ENCODE measurements around the gene CBX8. TPM values are rescaled to one million over a fixed set of nuclear protein-coding genes. Genes with fewer than 3 reads are reported as not detected.

CBX8 gene
- total RNA-seq, result 7.5 TPM
- long read RNA-seq, transcript CBX8-201 (5 exons, 3,791 nt), result major isoform, 5 of 5 reads
- long read RNA-seq, partial matches to known transcripts, result 0 of 5 reads
- long read RNA-seq, other reads (novel, unspliced or antisense), result 0 of 5 reads

DNA sequence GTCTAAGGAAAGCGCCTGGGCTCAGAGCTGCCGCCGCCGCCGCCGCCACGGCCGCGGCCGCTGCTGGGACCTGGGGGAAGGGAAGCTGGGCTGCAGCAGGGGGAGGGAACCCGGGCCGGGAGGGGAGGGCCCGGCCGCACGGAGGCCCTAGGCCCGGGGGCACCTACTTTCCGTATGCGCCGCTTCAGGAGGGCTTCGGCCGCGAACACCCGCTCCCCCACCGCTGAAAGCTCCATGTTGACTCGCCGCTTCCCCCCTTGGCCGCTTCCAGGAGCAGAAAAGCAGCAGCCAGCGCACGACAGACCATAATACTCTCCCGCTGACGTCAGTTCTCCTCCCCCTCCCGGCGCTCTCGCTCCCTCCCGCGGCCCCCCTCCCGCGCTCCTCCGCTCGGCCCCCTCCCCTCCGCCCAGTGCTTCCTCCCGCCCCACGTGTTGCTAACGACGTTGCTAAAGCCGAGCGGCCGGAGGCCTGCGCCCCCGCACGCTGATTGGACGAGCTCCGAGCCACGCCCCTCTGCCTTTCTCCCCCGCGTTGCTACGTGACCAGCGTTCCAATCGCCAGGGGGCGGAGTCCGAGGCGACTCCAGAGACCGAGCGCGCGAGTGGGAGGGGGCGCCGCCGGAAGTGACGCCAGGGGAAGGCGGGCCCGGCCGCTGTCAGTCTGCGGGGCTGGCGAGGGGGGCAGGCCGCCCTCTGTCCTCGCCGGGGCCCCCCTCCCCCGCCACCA lies at the start of gene CBX8:
CBX8 (minus strand) TSS at position 315 of the 729 bp plus-strand sequence; CDS start at position 236, 79 bp downstream.
- DNase-seq (ENCODE audit: low spot score), result peak; percentile 100

DNA sequence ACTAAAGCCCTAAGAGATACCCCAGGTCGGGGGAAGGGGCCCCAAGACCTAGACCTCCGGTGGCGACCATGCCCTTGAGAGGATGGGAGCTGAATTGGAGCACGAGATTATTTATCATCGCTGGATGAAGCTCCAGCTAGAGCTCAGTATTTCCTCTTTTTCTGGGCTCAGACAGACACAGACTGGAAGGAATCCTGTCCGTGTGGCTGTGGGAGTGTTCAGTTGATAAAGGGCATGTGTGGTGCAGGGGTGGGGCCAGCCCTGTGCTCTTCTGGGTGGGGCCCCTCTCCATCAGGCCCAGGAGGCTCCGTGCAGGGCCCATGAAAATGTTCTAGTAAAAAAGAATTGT lies 48.7 kb upstream of the CBX8 start:
- DNase-seq (ENCODE audit: low spot score), result no peak

DNA sequence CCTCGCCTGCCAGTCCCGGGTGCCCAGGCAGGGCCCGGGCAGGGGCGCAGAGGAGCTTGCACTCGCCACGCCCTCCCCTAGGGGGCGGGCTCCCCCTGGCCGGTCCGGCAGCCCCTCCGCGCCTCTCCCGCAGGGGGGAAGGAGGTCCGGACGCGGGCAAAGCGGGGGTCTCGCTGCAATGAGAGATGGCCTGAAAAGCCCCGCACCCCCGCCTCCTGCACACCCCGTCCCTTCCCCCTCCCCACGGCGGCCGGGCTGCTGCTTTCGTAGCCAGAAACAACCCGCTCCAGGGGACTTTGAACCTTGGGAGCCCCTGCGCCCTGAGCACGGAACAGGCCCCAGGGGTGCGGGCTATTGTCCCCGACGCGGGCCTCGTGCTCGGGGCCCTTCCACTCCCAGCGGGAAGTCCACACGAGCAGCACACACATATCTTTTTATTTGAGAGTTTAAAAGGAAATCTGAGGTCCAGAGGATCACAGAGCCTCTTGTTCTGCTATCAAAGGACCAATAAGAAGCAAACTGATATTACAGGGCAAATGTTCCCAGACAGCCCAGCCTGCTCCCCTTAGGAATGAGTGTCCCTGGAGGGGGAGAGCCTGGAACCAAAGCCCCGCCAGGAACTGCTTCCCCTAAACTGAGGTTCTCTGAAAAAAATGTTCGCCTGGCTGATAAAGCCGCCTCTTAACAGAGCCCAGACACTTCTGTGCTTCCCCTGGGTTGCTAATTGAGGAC lies 48.2 kb upstream of the CBX8 start:
- DNase-seq (ENCODE audit: low spot score), result no peak

DNA sequence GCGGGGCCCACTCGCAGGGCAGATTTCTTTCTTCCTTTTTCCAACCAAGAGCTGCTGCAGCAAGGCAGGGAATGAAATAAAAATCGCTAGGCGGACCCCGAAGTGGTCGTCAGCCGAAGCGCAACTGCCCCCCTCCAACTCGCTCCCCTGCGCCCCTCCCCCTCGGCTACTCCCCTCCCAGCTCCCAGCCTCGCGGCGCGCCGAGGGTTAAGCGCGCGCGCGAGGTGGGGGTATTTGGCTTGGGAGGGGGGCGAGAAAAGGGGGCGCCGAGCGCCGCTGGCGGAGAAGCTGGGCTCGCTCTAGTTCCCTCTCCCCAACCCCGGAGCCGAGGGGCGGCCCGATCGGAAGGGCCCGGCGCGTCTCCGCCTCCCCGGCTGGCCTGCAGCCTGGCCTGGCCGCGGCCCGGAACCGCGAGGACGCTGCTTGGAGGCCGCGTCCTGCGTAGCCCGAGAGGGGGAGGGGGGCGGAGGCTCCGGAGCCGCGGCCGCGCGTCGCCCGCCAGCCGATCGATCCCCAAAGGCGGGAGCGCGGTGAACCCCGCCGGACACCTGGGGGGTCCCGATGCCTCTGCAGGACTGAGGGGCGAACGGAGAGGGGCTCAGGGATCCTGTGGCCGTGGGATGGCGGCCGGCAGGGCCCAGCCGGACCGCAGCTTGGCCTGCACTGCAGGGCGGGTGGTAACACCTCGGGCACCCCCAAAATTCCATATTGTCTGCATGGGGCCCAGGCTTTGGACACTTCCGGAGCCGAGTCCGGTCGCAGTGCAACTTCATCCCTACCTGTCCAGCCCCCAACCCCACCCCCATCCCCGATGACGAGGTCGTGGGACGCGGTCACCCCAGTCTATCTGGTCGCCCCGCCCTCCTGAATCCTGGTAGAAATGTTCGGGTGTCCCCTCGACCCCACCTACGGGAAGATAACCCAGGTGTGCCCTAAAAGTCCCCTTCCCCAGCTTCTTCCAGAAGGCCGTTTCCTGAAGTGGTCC lies 47.2 kb upstream of the CBX8 start:
- no peak for DNase-seq (ENCODE audit: low spot score)

DNA sequence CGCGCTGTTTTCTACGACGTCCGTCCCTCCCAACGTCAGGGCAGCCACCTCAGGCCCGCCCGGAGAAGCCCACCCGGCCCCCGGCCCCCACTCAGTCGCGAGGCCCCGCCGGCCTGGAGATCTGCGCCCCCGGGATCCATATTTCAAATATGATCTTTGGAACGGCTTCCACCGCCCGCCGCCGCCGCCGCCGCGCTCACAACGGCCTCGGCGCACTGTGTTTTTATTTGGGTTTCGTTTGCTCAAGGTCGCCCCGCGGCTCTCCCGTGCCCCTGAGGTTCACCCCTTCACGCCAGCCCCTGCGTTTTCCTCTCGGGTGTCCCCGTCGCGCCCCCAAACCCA lies 46.6 kb upstream of the CBX8 start:
- DNase-seq (ENCODE audit: low spot score), result no peak

DNA sequence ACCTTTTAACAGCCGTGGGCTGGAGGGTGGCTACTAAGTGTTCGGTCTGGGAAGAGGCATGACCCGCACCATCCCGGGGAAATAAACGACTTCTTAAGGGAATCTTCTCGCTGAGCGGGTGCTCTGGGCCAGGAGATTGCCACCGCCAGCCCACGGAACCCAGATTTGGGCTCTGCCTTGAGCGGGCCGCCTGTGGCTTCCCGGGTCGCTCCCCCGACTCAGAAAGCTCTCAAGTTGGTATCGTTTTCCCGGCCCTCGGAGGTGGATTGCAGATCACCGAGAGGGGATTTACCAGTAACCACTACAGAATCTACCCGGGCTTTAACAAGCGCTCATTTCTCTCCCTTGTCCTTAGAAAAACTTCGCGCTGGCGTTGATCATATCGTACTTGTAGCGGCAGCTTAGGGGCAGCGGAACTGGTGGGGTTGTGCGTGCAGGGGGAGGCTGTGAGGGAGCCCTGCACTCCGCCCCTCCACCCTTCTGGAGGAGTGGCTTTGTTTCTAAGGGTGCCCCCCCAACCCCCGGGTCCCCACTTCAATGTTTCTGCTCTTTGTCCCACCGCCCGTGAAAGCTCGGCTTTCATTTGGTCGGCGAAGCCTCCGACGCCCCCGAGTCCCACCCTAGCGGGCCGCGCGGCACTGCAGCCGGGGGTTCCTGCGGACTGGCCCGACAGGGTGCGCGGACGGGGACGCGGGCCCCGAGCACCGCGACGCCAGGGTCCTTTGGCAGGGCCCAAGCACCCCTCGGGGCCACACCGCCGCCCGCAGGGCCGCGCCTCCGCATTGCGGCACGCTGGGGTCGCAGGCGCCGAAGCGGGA lies 46.0 kb upstream of the CBX8 start:
- no peak for DNase-seq (ENCODE audit: low spot score)

DNA sequence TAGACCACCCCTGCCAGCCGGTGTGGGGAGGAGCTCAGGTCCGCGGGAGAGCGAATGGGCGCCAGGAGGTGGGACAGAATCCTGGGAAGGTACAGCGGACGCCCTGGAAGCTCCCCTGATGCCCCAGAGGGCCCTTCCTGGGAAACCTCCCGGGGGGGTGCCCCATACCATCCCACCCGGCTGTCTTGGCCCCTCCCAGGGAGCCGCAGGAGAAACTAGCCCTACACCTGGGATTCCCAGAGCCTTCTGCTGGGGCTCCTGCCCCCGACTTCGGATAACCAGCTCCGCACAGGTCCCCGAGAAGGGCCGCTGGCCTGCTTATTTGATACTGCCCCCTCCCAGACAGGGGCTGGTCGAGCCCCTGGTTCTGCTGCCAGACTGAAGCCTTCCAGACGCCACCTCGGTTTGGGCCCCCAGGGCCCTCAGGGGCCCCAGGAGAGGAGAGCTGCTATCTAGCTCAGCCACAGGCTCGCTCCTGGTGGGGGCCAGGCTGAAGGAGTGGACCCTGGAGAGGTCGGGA lies 45.3 kb upstream of the CBX8 start:
- no peak for DNase-seq (ENCODE audit: low spot score)

DNA sequence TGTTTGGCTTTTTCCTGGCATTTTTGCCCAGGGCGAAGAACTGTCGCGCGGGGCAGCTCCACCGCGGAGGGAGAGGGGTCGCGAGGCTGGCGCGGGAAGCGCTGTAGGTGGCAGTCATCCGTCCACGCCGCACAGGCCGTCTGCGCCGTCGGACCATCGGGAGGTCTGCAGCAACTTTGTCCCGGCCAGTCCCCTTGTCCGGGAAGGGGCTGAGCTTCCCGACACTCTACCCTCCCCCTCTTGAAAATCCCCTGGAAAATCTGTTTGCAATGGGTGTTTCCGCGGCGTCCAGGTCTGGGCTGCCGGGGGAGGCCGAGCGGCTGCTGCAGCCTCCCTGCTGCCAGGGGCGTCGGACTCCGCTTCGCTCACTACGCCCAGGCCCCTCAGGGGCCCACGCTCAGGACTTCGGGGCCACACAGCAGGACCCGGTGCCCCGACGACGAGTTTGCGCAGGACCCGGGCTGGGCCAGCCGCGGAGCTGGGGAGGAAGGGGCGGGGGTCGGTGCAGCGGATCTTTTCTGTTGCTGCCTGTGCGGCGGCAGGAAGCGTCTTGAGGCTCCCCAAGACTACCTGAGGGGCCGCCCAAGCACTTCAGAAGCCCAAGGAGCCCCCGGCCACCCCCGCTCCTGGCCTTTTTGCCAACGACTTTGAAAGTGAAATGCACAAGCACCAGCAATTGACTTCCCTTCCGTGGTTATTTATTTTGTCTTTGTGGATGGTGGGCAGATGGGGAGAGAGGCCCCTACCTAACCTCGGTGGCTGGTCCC lies 44.7 kb upstream of the CBX8 start:
- no peak for DNase-seq (ENCODE audit: low spot score)

DNA sequence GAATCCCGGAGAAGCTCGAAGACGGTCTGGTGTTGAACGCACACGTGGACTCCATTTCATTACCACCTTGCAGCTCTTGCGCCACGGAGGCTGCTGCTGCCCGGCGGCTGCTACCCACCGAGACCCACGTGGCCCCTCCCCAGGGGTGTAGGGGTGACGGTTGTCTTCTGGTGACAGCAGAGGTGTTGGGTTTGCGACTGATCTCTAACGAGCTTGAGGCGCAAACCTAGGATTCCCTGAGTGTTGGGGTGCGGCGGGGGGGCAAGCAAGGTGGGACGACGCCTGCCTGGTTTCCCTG lies 44.1 kb upstream of the CBX8 start:
- DNase-seq (ENCODE audit: low spot score), result no peak

DNA sequence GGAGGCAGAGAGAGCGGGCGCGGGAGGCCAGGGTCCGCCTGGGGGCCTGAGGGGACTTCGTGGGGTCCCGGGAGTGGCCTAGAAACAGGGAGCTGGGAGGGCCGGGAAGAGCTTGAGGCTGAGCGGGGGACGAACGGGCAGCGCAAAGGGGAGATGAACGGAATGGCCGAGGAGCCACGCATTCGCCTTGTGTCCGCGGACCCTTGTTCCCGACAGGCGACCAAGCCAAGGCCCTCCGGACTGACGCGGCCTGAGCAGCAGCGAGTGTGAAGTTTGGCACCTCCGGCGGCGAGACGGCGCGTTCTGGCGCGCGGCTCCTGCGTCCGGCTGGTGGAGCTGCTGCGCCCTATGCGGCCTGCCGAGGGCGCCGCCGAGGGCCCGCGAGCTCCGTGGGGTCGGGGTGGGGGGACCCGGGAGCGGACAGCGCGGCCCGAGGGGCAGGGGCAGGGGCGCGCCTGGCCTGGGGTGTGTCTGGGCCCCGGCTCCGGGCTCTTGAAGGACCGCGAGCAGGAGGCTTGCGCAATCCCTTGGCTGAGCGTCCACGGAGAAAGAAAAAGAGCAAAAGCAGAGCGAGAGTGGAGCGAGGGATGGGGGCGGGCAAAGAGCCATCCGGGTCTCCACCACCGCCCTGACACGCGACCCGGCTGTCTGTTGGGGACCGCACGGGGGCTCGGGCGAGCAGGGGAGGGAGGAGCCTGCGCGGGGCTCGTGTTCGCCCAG lies 43.6 kb upstream of the CBX8 start:
- DNase-seq (ENCODE audit: low spot score), result no peak

DNA sequence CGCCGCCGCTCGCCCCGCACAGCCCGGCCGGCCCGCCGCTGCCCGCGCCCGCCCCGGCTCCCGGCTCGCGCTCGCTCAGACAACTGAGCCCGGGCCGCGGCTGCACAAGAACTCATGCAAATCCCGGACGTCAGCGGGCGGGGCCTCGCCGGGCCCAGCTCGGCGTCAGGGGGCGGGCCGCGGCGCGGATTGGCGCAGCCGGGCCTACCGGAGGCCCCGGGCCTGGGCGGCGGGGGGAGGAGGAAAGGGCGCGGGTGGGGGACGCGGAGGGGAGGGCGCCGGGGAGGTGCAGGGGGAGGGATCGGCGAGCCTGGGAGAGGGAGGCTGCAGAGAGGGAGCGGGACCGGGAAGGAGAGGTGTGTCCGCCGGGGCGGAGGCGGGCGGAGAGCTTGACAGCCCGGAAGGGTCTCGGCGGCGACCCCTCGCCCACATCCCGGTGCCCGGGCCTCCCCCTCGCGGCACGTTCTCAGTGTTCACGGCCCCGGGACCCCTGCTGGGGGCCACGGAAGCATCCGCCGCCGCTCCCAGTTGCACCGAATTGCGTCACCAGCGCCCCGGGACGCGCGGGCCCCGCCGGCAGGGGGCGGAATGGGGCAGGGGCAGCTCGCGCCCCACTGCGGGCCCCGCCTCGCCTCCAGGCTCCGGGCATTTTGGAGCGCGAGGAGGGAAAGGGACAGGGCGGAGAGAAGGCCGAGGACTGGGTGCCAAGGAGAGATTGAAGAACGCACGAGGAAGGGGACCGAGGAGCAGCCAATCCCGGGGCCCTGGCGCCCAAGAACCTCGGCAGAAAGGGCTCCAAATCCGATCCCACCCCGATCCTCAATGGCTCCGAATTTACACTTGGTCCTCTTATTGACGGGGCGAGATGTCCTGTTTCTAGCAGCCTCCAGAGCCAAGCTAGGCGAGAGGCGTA lies 42.7 kb upstream of the CBX8 start, which contains the start of gene CBX4:
CBX4 (minus strand) TSS at position 85 of the 913 bp plus-strand sequence. CDS start 189 bp downstream, outside the sequence.
- peak; percentile 98 for DNase-seq (ENCODE audit: low spot score)

DNA sequence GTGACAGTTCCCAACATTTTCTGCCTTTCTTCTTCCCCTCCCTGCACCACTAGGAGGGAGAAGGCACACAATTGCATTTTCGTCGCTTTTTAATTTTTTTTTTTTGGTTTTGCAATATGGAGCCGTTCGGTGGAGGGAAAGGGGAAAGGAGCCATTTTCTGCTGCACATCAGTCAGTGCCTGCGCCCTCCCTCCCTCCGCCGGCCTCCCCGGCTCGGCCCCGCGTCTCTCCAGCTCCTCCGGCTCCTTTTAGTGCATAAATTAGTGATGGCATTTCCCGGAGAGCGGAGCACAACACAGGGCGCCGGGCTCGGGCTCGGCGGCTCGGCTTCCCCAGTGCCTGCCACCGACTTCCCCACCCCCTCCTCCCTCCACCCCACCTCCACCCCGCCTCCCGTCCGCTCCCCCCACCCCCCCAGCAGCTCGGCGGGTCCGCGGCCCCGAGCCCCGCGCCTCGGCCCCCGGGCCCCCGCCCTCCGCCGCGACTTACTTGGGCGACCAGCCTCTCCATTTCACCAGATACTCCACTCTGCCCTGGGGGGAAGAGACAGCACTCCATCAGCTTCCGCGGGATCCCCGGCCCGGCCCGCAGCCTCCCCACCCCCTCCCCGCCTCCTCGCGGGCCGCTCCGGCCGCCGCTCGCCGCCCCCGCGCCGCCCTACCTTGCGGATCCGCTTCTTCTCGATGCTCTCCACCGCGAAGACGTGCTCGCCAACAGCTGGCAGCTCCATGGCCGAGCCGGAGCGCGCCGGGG lies 41.8 kb upstream of the CBX8 start:
- no peak for DNase-seq (ENCODE audit: low spot score)

DNA sequence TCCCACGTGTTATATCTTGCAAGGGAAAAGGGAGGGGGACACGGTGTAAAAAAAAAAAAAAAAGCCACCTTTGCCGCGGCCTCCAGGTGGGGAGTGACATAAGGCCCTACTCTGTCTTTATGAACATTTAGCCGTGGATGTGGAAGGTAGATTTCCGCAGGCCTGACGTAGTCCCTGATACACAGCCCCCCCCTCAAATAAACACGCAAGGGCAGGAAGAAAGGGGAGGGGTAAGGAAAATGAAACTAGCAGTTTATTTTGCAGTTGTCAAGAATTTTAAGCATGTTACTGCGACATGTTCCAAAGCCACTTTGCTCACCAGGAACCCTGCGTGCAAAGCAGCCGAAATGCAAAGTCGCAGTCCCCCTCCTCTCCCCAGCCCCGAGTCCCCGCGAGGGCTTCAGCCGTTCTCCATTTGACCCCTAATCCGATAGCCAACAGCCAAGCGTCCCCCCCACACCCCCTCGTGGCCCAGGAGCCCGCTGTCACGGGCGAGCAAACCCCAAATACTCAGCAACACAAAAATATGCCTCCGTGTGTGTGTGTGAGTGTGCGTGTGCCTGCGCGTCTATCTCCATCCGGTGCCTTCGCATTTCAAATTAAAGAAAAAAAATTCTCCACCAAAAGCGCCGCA lies 41.1 kb upstream of the CBX8 start:
- DNase-seq (ENCODE audit: low spot score), result no peak

DNA sequence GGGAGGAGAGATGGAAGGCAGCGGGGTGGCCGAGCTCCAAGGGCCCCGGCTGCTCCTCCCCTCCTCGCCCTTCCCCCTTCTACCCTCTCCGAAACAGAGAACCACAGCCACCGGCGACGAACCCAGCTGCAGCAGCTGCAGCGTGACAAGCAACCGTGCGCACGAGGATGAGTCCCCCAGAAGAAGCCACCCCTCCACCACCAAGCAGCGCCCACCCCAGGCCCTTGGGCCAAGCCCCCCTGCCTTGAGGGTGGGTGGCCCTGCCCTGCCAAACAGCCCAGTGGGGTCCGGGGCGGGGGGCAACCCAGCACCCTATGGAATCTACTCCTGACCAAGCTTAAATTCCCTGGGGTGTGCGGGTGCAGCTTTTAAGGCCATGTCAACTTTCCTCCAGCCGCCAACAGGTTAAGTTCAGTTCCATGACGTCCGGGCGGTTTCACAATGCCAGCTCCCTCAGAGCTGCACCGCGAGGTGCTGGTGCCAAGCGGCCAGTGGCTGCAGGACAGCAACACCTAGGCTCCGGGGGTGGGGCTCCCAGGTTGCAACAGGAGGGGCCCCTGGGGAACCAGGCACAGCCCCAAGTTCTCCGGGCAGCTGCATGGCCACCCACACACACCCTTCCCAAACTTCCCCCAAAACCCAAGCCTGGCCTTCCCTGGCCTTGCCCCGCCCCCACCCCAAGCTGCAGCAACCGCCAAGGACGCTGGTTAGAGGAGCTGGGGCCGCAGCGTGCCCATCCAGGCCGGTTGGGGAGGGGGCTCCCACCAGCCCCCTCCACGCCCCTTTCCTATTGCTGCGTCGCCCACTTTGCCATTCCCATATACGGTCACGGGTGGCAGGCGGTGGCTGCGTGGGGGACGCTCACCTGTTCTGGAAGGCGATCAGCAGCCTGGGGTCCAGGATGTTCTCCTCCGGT lies 40.4 kb upstream of the CBX8 start:
- DNase-seq (ENCODE audit: low spot score), result no peak

DNA sequence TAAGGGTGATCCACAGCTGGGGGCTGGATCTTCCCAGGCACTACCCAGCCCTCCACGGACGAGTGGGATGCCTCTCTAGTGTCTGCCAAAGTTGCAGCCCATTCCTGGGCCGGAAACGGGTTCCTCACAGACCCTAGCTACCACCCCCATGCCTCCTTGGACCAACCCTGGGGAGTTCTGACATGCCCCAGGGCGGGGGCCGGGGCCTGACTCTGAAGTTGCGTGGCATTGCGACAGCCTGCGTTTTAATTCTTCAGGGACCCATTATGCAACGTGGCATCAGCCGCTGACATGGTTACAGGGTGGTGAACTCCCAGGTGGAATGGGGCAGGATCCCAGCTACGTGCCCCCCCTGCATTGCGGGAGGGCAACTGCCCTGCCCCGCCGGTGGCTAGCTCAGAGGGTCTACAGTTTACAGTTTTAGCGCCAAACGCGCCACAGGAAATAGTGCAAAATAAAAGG lies 39.7 kb upstream of the CBX8 start:
- DNase-seq (ENCODE audit: low spot score), result no peak
